HepG2 (cell line): ENCODE data around the gene WDR18. TPM values are rescaled to one million over a fixed set of nuclear protein-coding genes. Genes with fewer than 3 reads are reported as not detected.
A peak's percentile ranks its signal among the peaks of the same experiment; 100 is the strongest.

Experiments used
- ATAC-seq: fragments of 200-7000 bp; cut with Tn5 transposase; 3 replicates; pipeline ENCODE4 v1.9.1; 2020; ENCODE audit warnings: mild to moderate bottlenecking, moderate library complexity
- BruUV-seq: library from RNA; stranded (reverse); fragments of 400-500 nt; replicated peaks from 2 replicates; lab custom pipeline; 2021; lab: Mats Ljungman, UMichigan
- CTCF ChIA-PET: fragments of 300-600 bp; formaldehyde crosslinking; extraction: SDS; loops from one replicate; lab custom pipeline; 2021; ENCODE audit warnings: low total read pairs, inconsistent platforms, low intra/inter-chr PET ratio; lab: Yijun Ruan, JAX
- POLR2A ChIA-PET: fragments of 350-600 bp; sonication (Branson Sonifier 250); formaldehyde crosslinking; loops from one replicate; lab custom pipeline; 2020; ENCODE audit warnings: antibody characterized with exemption, inconsistent platforms; lab: Yijun Ruan, JAX
- DNase-seq: peaks from one replicate; pipeline ENCODE4 v3.0.0-alpha.2; 2015; ENCODE audit warnings: low spot score
- FAIRE-seq: peaks from 3 replicates; lab custom pipeline; 2011; peaks lifted over from hg19 to GRCh38; lab: Jason Lieb, UNC
- H2AFZ ChIP-seq: one replicate; pipeline ENCODE4 v1.6.1; 2011; ENCODE audit warnings: low read length, inconsistent platforms
- H3K27ac ChIP-seq: fragments of 300-600 bp; 3 replicates; pipeline ENCODE4 v1.8.0; 2011; ENCODE audit warnings: mixed run types, mild to moderate bottlenecking, mixed read lengths, low read length, inconsistent platforms; ENCODE audit not compliant: insufficient read depth; ENCODE audit errors: extremely low read length
- H3K27me3 ChIP-seq, 2 experiments: fragments of 200-600 bp in 1 of 2; 2 replicates in 1 of 2; 3 replicates in 1 of 2; pipeline versions ENCODE4 v1.6.0 to v1.8.0; 2011; ENCODE audit warnings: low read length in 2 of 2, mild to moderate bottlenecking in 2 of 2, moderate library complexity in 2 of 2, inconsistent platforms in 1 of 2; ENCODE audit not compliant: insufficient read depth in 2 of 2, control insufficient read depth in 1 of 2
- H3K36me3 ChIP-seq, 2 experiments: fragments of 200-600 bp in 1 of 2; replicated peaks in 1 of 2; 2 replicates in 1 of 2; 3 replicates in 1 of 2; pipeline versions ENCODE4 v1.5.1 to v1.8.0; 2011; ENCODE audit warnings: low read length in 2 of 2, inconsistent platforms in 1 of 2; ENCODE audit not compliant: insufficient read depth in 2 of 2, control insufficient read depth in 1 of 2
- H3K4me1 ChIP-seq: 2 replicates; pipeline ENCODE4 v1.5.1; 2012; ENCODE audit warnings: low read length, inconsistent platforms; ENCODE audit not compliant: insufficient read depth
- H3K4me2 ChIP-seq: 2 replicates; pipeline ENCODE4 v1.6.0; 2011; ENCODE audit warnings: low read depth, low read length, inconsistent platforms
- H3K4me3 ChIP-seq, 3 experiments: fragments of 200-600 bp in 1 of 3; sonication (generic), shearing (Covaris generic) in 1 of 3; replicated peaks in 1 of 3; 2 replicates each; pipeline ENCODE4 v1.5.1; 2011 to 2016; ENCODE audit warnings: low read length in 3 of 3, inconsistent platforms in 2 of 3, low read depth in 2 of 3, mild to moderate bottlenecking in 2 of 3, control low read depth in 1 of 3, mixed read lengths in 1 of 3; ENCODE audit not compliant: insufficient read depth in 1 of 3
- H3K79me2 ChIP-seq: one replicate; pipeline ENCODE4 v1.6.1; 2011; ENCODE audit warnings: low read length, inconsistent platforms; ENCODE audit not compliant: insufficient read depth
- H3K9ac ChIP-seq: 2 replicates; pipeline ENCODE4 v1.6.0; 2011; ENCODE audit warnings: mild to moderate bottlenecking, low read depth, low read length, inconsistent platforms; ENCODE audit not compliant: insufficient read depth
- H3K9me3 ChIP-seq: 2 replicates; pipeline ENCODE4 v1.5.1; 2012; ENCODE audit warnings: mild to moderate bottlenecking, low read length
- H4K20me1 ChIP-seq: 2 replicates; pipeline ENCODE4 v1.6.0; 2011; ENCODE audit warnings: inconsistent platforms, mild to moderate bottlenecking, low read length, moderate library complexity; ENCODE audit not compliant: insufficient read depth
- ATF7-NPFF ChIP-seq: sonication (generic); formaldehyde crosslinking; IDR thresholded peaks from 2 replicates; pipeline ENCODE4 v1.8.1; 2023; ENCODE audit warnings: mild to moderate bottlenecking, low read depth, missing genetic modification reagents, moderate library complexity
- MNT ChIP-seq: fragments of 450-650 bp; IDR thresholded peaks from 2 replicates; pipeline ENCODE4 v1.6.1; 2016
- POGK ChIP-seq: sonication (generic); formaldehyde crosslinking; conservative IDR thresholded peaks from 2 replicates; pipeline ENCODE4 v1.8.0; 2022; ENCODE audit warnings: mild to moderate bottlenecking, moderate library complexity, missing genetic modification reagents
- SIN3A ChIP-seq: IDR thresholded peaks from 2 replicates; pipeline ENCODE4 v1.6.1; 2011; ENCODE audit warnings: low read depth, mild to moderate bottlenecking, control low read depth, low read length, borderline replicate concordance
- STAG1 ChIP-seq: sonication (generic); formaldehyde crosslinking; IDR thresholded peaks from 2 replicates; pipeline ENCODE4 v1.4.0; 2020; ENCODE audit warnings: missing genetic modification reagents
- STAT5B ChIP-seq: sonication (generic); formaldehyde crosslinking; IDR thresholded peaks from 2 replicates; pipeline ENCODE4 v1.4.0; 2020; ENCODE audit warnings: missing genetic modification reagents
- THAP9 ChIP-seq: sonication (generic); formaldehyde crosslinking; IDR thresholded peaks from 2 replicates; pipeline ENCODE4; 2020; ENCODE audit warnings: missing genetic modification reagents, mild to moderate bottlenecking, borderline replicate concordance
- TOPORS ChIP-seq: sonication (generic); formaldehyde crosslinking; IDR thresholded peaks from 2 replicates; pipeline ENCODE4 v1.8.0; 2023; ENCODE audit warnings: mild to moderate bottlenecking, missing genetic modification reagents
- XRCC5 ChIP-seq: fragments of 200-400 bp; formaldehyde crosslinking; optimal IDR thresholded peaks from 2 replicates; pipeline ENCODE3; 2017; ENCODE audit warnings: mild to moderate bottlenecking, low read length
- ZBTB43 ChIP-seq: sonication (generic); formaldehyde crosslinking; conservative IDR thresholded peaks from 2 replicates; pipeline ENCODE4 v1.4.0; 2020; ENCODE audit warnings: missing genetic modification reagents
- ZBTB8A ChIP-seq: sonication (generic); formaldehyde crosslinking; IDR thresholded peaks from 2 replicates; pipeline ENCODE4 v1.4.0; 2020; ENCODE audit warnings: mild to moderate bottlenecking, low read depth, missing genetic modification reagents, borderline replicate concordance
- ZNF616 ChIP-seq: sonication (generic); formaldehyde crosslinking; IDR thresholded peaks from 2 replicates; pipeline ENCODE4 v1.5.0; 2020; ENCODE audit warnings: low read depth, mild to moderate bottlenecking, missing genetic modification reagents
- ZNF672 ChIP-seq: sonication (generic); formaldehyde crosslinking; IDR thresholded peaks from 2 replicates; pipeline ENCODE4 v1.8.1; 2022; ENCODE audit warnings: missing genetic modification reagents
- ZNF776 ChIP-seq: sonication (generic); formaldehyde crosslinking; IDR thresholded peaks from 2 replicates; pipeline ENCODE4 v1.4.0; 2020; ENCODE audit warnings: mild to moderate bottlenecking, missing genetic modification reagents
- ZNF784 ChIP-seq: sonication (generic); formaldehyde crosslinking; IDR thresholded peaks from 2 replicates; pipeline ENCODE4 v1.5.1; 2020; ENCODE audit warnings: missing genetic modification reagents, mild to moderate bottlenecking, borderline replicate concordance
- WGBS: methylation state at CpG from one replicate; pipeline ENCODE4 v1.1.6; 2017; ENCODE audit warnings: low lambda C conversion rate; 5-methylcytosine and 5-hydroxymethylcytosine counted together
- in situ Hi-C: cut with HindIII; loops from 2 replicates; pipeline ENCODE4 v1.10.0; 2017; ENCODE audit warnings: low pct_unique_long_range_greater_than_20kb; ENCODE audit not compliant: extremely low pct_ligation_motif_present
- intact Hi-C: fragments of 100-400 bp; cut with micrococcal nuclease; formaldehyde crosslinking; loops from one replicate; pipeline ENCODE4 v1.10.0; 2022; ENCODE audit not compliant: unreplicated experiment
- polyA plus RNA-seq, 8 experiments: library from polyadenylated mRNA; depleted of rRNA in 3 of 8; stranded (reverse) in 7 of 8; unstranded in 1 of 8; fragments of >200 nt; fragmentation: Illumina TruSeq in 4 of 8; extraction: Trizol in 4 of 8; gene quantifications; 2 replicates each; pipeline versions ENCODE4 v1.2.1 to v1.2.3, GENCODE V29; 2011 to 2016; ENCODE audit warnings: low read depth in 4 of 8, missing spikeins in 1 of 8, mixed read lengths in 1 of 8; ENCODE audit not compliant: insufficient read depth in 1 of 8
- total RNA-seq, 5 experiments: library from RNA; depleted of rRNA; stranded (reverse); fragments of >200 nt; fragmentation: Illumina TruSeq; extraction: Trizol; gene quantifications; 2 replicates each; pipeline ENCODE4 v1.2.3, GENCODE V29; 2016; ENCODE audit warnings: low read depth in 1 of 5

WDR18 gene
- total and polyA plus RNA-seq, 2 of the 13 experiments (the other 11 are each of a cell fraction or from before 2014, with no cell fraction given), result 36.4 to 47.6 TPM

- ATAC-seq (peak; percentile 9), FAIRE-seq (no peak), DNase-seq (no peak)
- ChIA-PET CTCF (no interaction called here), POLR2A (interaction anchor here (1.0 to 2.2 kb wide), 2 partner anchors 10 to 42 kb away, joined by 3 to 14 read pairs; partner anchors contain the start of gene WDR18)
- Histone ChIP-seq H3K36me3 (peaks cover 10 to 18% of the 10 kb centered on the region in 2 experiments; a peak in 4 of 5 replicates), H2AFZ (no peak overlapping the region), H3K4me1 (peaks cover 43% of the 10 kb centered on the region), H3K9ac (peak overlapping the region; percentile 36), H3K4me2 (peak overlapping the region; percentile 58), H4K20me1 (peaks cover 6% of the 10 kb centered on the region; the same call in 1 of the 2 replicates), H3K4me3 (peak overlapping the region in 1 of 3 experiments; percentile 54; a peak in 2 of 6 replicates), H3K27ac (peak overlapping the region; percentile 86), H3K79me2 (no peaks in the 10 kb centered on the region), H3K9me3 (no peaks in the 10 kb centered on the region), H3K27me3 (peaks cover 0 to 7% of the 10 kb centered on the region in 2 experiments; a peak in 3 of 5 replicates)
- BruUV-seq, result no TSS peak
- in situ Hi-C loops, result no loop called here
- 93% methylated on average over 24 of the region's 43 CpGs for WGBS
- intact Hi-C loops, result loop anchor here (10.0 kb wide), 1 partner anchor 209 kb away; no protein-coding TSS in a partner anchor
- TF ChIP-seq ZNF784 (CRISPR knock-in tag), result no peak
- no peak for TF ChIP-seq ZBTB8A
- no peak for TF ChIP-seq ZNF776
- TF ChIP-seq ATF7-NPFF, result no peak
- no peak for TF ChIP-seq XRCC5
- 0 out of 2 replicates have a peak, but pooled peaks have one; percentile 56 for TF ChIP-seq ZNF672 (CRISPR knock-in tag)
- no peak for TF ChIP-seq STAG1 (CRISPR knock-in tag)
- no peak for TF ChIP-seq MNT
- no peak for TF ChIP-seq POGK
- TF ChIP-seq TOPORS (CRISPR knock-in tag), result 0 out of 2 replicates have a peak, but pooled peaks have one; percentile 39
- 0 out of 2 replicates have a peak, but pooled peaks have one; percentile 22 for TF ChIP-seq THAP9
- no peak for TF ChIP-seq SIN3A
- TF ChIP-seq ZBTB43 (CRISPR knock-in tag), result no peak
- no peak for TF ChIP-seq STAT5B
- TF ChIP-seq ZNF616 (CRISPR knock-in tag), result no peak
Measured at GRCh38 chr19:993831-994393, 9.8 kb downstream of the WDR18 start.
